Heart left ventricle (tissue), 16 donors: ENCODE measurements around the gene RPL18A. TPM values are rescaled to one million over a fixed set of nuclear protein-coding genes. Genes with fewer than 3 reads are reported as not detected.

Experiments
- ATAC-seq, 4 donors: fragments of 200-7000 bp; cut with Tn5 transposase; one replicate each; pipeline ENCODE4 v1.9.1; 2020 to 2022; ENCODE audit warnings: moderate library complexity in 4 of 4, mild to moderate bottlenecking in 3 of 4, moderate number of reproducible peaks in 1 of 4
- DNase-seq, 5 donors: peaks; one replicate each; pipeline ENCODE4 v3.0.0-alpha.2; 2020
- H3K27ac ChIP-seq, 12 donors: fragments of 200-600 bp; sonication (generic) in 4 of 12; one replicate each; pipeline versions ENCODE4 v1.5.0 to v1.8.0; 2016 to 2022; ENCODE audit warnings: mild to moderate bottlenecking in 2 of 12
- H3K27me3 ChIP-seq, 9 donors: fragments of 200-600 bp; sonication (generic) in 2 of 9; one replicate each; pipeline versions ENCODE4 v1.5.1 to v1.8.0; 2016 to 2022; ENCODE audit warnings: mild to moderate bottlenecking in 3 of 9
- H3K36me3 ChIP-seq, 9 donors: fragments of 200-600 bp; sonication (generic) in 2 of 9; one replicate each; pipeline versions ENCODE4 v1.5.0 to v1.8.0; 2018 to 2022; ENCODE audit warnings: mild to moderate bottlenecking in 2 of 9
- H3K4me1 ChIP-seq, 12 donors: fragments of 200-600 bp; sonication (generic) in 4 of 12; one replicate each; pipeline versions ENCODE4 v1.5.0 to v1.8.0; 2016 to 2022; ENCODE audit warnings: mild to moderate bottlenecking in 3 of 12
- H3K4me3 ChIP-seq, 12 donors: fragments of 200-600 bp; sonication (generic) in 4 of 12; one replicate each; pipeline versions ENCODE4 v1.5.0 to v1.8.0; 2017 to 2022; ENCODE audit warnings: mild to moderate bottlenecking in 9 of 12, moderate library complexity in 4 of 12
- H3K9me3 ChIP-seq, 12 donors: fragments of 200-600 bp; sonication (generic) in 4 of 12; one replicate each; pipeline versions ENCODE4 v1.5.0 to v1.8.0; 2016 to 2022; ENCODE audit warnings: mild to moderate bottlenecking in 1 of 12
- CTCF ChIP-seq, 12 donors: fragments of 200-600 bp; sonication (generic) in 4 of 12; IDR thresholded peaks; one replicate each; pipeline versions ENCODE4 v1.5.0 to v1.8.0; 2018 to 2022; ENCODE audit warnings: antibody characterized with exemption in 12 of 12, mild to moderate bottlenecking in 5 of 12
- POLR2A ChIP-seq, 2 donors: fragments of 450-650 bp; IDR thresholded peaks; one replicate each; pipeline ENCODE4 v1.6.1; 2017; ENCODE audit warnings: antibody characterized with exemption in 2 of 2, mild to moderate bottlenecking in 2 of 2, moderate library complexity in 2 of 2
- WGBS, 4 donors: extraction: QIAGEN DNeasy Blood & Tissue Kit in 2 of 4; methylation state at CpG; one replicate each; pipeline versions ENCODE4 v1.1.5 to v1.1.7; 2013 to 2018; 5-methylcytosine and 5-hydroxymethylcytosine counted together
- intact Hi-C, 10 donors: fragments of 100-400 bp; cut with DNase I; formaldehyde crosslinking; loops; one replicate each; pipeline versions ENCODE4 v1.11.1 to v1.14.2; 2022
- polyA plus RNA-seq, 2 donors: library from polyadenylated mRNA; stranded (reverse); fragments of 200-250 nt; gene quantifications; one replicate each; pipeline ENCODE4 v1.2.3, GENCODE V29; 2013
- total RNA-seq, 9 donors: library from RNA; depleted of rRNA in 2 of 9; stranded (reverse); fragments of >200 nt in 2 of 9; fragmentation: NEBNext Ultra II Directional in 3 of 9; extraction: Animal tissue kit (Norgen Biotek cat#: 25700) in 3 of 9; gene quantifications; one replicate each; pipeline versions ENCODE4 v1.1.0 to v1.2.4, GENCODE V29; 2016 to 2023
- donor health status: ischemic (EF 13 %, LVEDD 7.1; RV severe dilation, severe dysfunction).
- donor health status: healthy with polysubstance abuse.
- donor health status: DM: no; HTN: yes; CAD: no.
- donor health status: DM: no; HTN: no; CAD: no.
- donor health status: ischemic (EF 25% LVEDD 6.9; RV normal size, moderate dysfunction).
- donor health status: ischemic (EF 25% LVEDD 5.7; RV mildly dilated, moderate dysfunction).
- donor health status: healthy.
- donor health status: DM: yes; HTN: yes; CAD: no.
- donor health status: ischemic (EF 35%, LVEDD 5.7; RV mildly dilated, moderate dysfunction).
- donor health status: nonischemic (EF 11% LVEDD 7.7; RV severe dilation, severe dysfunction).
- donor health status: DM: yes; HTN: yes; CAD: no.
- donor health status: PGD.
- donor health status: ischemic (EF 29% LVEDD 5.4; RV normal size, mild dysfunction).
- donor health status: nonischemic (EF 23%, LVEDD 6.1; RV moderate dilation, normal function).

RPL18A gene
- total and polyA plus RNA-seq, 11 donors = 566 to 2,031 (median 765) TPM

- Histone ChIP-seq H3K27me3 (peaks cover 0 to 55% (median 4%) of the 10 kb centered on the region in 9 donors), H3K4me3 (no peak overlapping the region), H3K4me1 (no peaks in the 10 kb centered on the region), H3K27ac (no peak overlapping the region), H3K9me3 (peaks cover 0 to 8% (median 0%) of the 10 kb centered on the region in 12 donors), H3K36me3 (no peaks in the 10 kb centered on the region)
- TF ChIP-seq POLR2A (IDR thresholded peaks at IDR 0.05) (no peak), CTCF (IDR thresholded peaks at IDR 0.05) (no peak)
- no peak for DNase-seq
- intact Hi-C loops = no loop called here
- no peak for ATAC-seq
- 62 to 70% (median 66%) methylated on average over 5 of the region's 5 CpGs for WGBS, 4 donors
These were observed 47.6 kb upstream of the RPL18A start for GRCh38 chr19:17812099-17812498.

DNA sequence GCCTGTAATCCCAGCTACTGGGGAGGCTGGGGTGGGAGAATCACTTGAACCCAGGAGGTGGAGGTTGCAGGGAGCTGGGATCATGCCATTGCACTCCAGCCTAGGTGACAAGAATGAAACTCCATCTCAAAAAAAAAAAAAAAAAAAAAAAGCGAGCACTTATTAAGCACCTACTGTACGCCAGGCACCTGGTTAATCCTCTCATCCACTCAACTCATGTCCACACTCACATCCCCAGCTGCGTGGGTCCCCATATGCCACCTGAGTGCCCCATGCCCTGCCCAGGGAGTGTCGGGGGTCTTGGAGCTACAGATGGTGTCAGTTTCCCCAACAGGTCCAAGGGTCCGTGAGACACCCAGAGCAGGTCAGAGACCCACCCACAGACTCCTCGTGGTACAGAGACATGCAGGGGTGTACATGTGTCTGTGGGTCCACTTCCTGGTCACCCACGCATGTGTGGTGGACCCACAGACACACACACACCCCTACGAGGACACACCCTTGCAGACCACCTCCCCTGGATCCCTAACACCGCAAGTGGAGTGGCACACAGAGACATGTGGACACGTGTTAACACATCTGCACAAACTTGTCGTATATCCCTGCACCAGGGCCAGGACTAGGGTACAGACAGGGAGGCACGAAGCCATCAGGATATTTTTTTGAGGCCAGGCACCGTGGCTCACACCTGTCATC, 41.9 kb upstream of the RPL18A start:
- Histone ChIP-seq H3K36me3 (no peaks in the 10 kb centered on the region), H3K27ac (no peak overlapping the region), H3K9me3 (no peaks in the 10 kb centered on the region), H3K4me3 (no peak overlapping the region), H3K4me1 (no peaks in the 10 kb centered on the region), H3K27me3 (peaks cover 0 to 34% (median 0%) of the 10 kb centered on the region in 9 donors)
- 71 to 80% (median 77%) methylated on average over 12 to 13 of the region's 13 CpGs for WGBS, 4 donors
- no peak for ATAC-seq
- intact Hi-C loops = no loop called here
- DNase-seq = no peak
- no peak for TF ChIP-seq CTCF (IDR thresholded peaks at IDR 0.05)
- no peak for TF ChIP-seq POLR2A (IDR thresholded peaks at IDR 0.05)

DNA sequence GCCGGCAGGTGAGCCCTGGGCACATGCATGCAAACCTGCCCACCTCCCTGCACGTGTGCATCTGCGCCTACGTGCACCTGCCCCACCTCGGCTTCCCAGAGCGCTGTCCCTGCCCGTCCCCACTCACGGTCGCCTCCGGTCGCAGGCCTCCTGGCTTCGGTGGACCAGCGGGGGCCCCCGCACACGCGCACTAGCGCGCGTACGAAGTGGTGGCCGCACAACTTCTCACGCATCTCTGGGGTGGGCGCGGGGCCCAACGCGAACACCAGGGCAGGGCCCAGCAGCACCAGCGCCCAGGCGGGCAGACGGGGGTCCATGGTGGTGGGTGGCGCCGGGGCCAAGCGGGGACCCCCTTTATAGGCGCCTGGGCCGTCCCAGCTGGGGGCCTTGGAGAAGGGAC, 38.5 kb upstream of the RPL18A start, which contains the start of gene INSL3:
Gene INSL3, minus strand, starts transcription at position 330 of the 400 bp plus-strand sequence. Its CDS starts 13 bp downstream, at position 317.
- H3K27me3 ChIP-seq = peaks cover 0 to 27% (median 3%) of the 10 kb centered on the region in 9 donors
- 62 to 74% (median 69%) methylated on average over 26 to 34 of the region's 34 CpGs for WGBS, 4 donors
- ATAC-seq (no peak), DNase-seq (no peak)
- intact Hi-C loops = no loop called here
- H3K4me1 ChIP-seq = no peaks in the 10 kb centered on the region
- no peak within 1 kb of the TSS for H3K4me3 ChIP-seq
- TF ChIP-seq CTCF (IDR thresholded peaks at IDR 0.05) (no peak), POLR2A (IDR thresholded peaks at IDR 0.05) (no peak)
- H3K9me3 ChIP-seq = no peaks in the 10 kb centered on the region
- no peak within 1 kb of the TSS for H3K27ac ChIP-seq
- H3K36me3 ChIP-seq = peaks cover 0 to 3% (median 0%) of the 10 kb centered on the region in 9 donors

DNA sequence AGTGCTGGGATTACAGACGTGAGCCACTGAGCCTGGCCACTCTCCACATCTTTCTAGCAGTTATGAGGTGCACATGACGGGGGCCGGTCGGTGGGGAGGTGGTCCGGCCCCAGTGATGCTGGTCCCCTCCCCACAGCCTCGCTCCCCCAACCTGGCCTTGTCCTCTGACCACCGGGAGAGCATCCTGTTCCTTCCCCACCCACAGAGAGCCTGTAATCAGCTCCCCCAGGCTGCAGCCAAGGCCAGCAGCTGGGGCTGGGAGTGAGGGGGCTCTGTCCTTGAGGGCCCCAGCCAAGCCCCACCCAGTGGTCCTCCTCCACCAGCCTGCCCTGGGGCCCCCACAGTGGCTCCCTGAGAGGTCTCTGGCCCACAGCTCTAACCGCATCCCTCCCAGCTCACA, 35.4 kb upstream of the RPL18A start:
- intact Hi-C loops = no loop called here
- TF ChIP-seq CTCF (IDR thresholded peaks at IDR 0.05) = no peak
- Histone ChIP-seq H3K4me3 (no peak overlapping the region), H3K4me1 (no peaks in the 10 kb centered on the region), H3K9me3 (no peaks in the 10 kb centered on the region), H3K27ac (no peak overlapping the region), H3K27me3 (peaks cover 0 to 21% (median 0%) of the 10 kb centered on the region in 9 donors), H3K36me3 (peaks cover 0 to 19% (median 0%) of the 10 kb centered on the region in 9 donors)
- WGBS, 4 donors = 57 to 65% (median 61%) methylated on average over 3 to 8 of the region's 8 CpGs
- DNase-seq = no peak
- no peak for ATAC-seq
